Adrenal gland (tissue), 5 donors: ENCODE data around the gene GRAMD1B.

ENCODE experiments used
- CTCF ChIP-seq, 6 experiments: fragments of 450-650 bp in 4 of 6; fragments of 200-600 bp in 2 of 6; sonication (generic) in 1 of 6; IDR thresholded peaks; 1 replicate in 5 of 6; 2 replicates in 1 of 6; pipeline versions ENCODE4 v1.5.1 to v1.8.0; 2016 to 2021; ENCODE audit warnings: antibody characterized with exemption in 6 of 6, mild to moderate bottlenecking in 2 of 6, moderate library complexity in 1 of 6
- POLR2A ChIP-seq, 2 donors: fragments of 450-650 bp; IDR thresholded peaks; one replicate each; pipeline ENCODE4 v1.6.1; 2017; ENCODE audit warnings: antibody characterized with exemption in 2 of 2, mild to moderate bottlenecking in 2 of 2, moderate library complexity in 1 of 2
- donor health status: DM: no; HTN: no; CAD: no.

- TF ChIP-seq CTCF (IDR thresholded peaks at IDR 0.05) (no peak), POLR2A (IDR thresholded peaks at IDR 0.05) (no peak)
These were observed 8.5 kb upstream of the GRAMD1B start for GRCh38 chr11:123421589-123421988.
